Activated CD4-positive, CD25-positive, alpha-beta regulatory T cell (primary cell): ENCODE measurements around the gene ZDHHC5.

ENCODE experiments used
- DNase-seq, 4 experiments: peaks; one replicate each; lab custom pipeline; 2025; lab: John Stamatoyannopoulos, UW

Gene ZDHHC5, protein sequence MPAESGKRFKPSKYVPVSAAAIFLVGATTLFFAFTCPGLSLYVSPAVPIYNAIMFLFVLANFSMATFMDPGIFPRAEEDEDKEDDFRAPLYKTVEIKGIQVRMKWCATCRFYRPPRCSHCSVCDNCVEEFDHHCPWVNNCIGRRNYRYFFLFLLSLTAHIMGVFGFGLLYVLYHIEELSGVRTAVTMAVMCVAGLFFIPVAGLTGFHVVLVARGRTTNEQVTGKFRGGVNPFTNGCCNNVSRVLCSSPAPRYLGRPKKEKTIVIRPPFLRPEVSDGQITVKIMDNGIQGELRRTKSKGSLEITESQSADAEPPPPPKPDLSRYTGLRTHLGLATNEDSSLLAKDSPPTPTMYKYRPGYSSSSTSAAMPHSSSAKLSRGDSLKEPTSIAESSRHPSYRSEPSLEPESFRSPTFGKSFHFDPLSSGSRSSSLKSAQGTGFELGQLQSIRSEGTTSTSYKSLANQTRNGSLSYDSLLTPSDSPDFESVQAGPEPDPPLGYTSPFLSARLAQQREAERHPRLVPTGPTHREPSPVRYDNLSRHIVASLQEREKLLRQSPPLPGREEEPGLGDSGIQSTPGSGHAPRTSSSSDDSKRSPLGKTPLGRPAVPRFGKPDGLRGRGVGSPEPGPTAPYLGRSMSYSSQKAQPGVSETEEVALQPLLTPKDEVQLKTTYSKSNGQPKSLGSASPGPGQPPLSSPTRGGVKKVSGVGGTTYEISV

DNA sequence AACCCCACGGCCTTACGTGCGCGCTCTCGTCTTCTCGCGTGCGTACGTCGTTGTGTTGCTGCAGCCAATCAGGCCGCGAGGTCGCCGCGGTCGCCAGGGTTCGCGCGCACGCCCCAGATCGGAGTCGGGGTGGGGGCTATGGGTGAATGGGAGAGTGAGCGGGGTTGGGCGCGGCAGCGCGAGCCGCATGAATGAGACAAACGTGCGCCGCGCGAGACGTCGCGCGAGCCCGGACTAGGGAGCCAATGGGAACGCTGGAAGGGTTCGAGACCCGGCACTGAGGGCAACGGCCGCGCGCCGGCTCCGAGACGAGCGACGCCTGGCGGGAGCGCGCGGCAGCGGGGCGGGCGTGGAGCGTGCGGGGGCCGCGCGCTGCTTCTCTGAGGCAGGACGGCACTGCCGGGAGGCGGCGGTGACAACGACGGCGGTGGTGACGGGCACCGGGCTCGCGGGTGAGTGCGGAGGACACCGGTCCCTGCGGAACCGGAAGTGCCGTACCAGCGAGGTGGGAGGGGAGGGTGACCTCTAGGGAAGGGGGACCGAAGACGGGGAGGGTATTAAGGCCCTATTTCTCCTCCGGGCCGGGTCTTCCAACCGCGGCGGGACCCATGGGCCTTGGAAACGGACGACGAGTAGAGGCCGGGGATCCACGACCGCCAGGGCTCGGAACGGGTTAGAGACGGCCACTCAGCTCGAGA is at the start of gene ZDHHC5:
ZDHHC5 (plus strand) TSS at position 379 of the 698 bp plus-strand sequence. CDS start 4,977 bp downstream, outside the sequence.
- peak; percentile 97 to 99 (median 98) for DNase-seq

- DNase-seq: no peak
Observed at GRCh38 chr11:57618438-57618837, 49.5 kb upstream of the ZDHHC5 start.

DNA sequence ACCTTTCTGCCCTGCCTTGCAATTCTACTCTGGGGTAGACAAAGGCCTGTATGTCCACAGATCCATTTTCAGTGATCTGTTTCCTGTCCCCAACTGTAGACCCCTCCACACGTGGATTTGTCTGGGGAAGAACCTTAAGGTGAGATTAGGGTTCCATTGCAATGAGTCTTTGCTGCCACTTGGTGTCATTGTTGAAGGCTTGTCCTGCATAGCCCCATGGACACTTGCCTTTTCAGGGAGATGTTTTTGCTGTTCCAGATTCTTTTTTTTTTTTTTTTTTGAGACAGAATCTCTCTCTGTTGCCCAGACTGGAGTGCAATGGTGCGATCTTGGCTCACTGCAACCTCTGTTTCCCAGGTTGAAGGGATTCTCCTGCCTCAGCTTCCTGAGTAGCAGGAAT is 48.6 kb upstream of the ZDHHC5 start:
- no peak for DNase-seq

DNA sequence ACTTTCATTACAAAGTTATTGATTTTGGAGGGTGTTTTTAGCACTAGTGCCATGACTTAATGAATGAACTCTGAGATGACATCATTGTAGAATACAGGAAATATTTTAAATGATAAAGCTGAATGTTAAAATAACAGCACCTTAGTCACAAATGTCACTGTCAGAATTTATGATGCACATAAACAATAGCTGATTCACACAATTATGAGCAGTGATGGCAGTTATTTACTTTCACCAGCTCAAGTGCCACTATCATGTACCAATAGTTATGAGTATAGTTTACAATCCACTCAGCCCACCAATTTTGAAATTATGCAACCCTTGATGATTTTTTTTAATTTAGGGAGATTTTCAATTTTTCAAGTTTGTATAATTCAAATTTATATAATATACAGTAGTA is 47.4 kb upstream of the ZDHHC5 start:
- no peak for DNase-seq

DNA sequence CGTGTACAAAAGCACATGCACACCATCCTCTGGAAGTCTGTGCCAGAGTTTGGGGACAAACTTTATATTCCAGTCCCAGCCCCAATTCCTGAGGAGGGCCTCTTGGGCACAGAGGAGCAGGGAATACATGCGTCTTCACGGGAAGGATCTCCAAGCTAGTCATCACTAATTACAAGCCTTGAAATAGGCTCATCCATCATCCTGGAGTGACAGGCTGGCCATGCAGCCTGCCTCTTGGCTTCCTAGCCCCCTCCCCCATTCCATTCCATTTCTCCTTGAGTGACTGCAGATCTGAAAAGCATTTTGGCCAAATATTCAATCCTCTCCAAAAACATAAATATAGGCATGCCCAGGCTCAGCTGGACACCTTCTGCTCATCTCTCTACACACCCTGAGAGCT is 45.7 kb upstream of the ZDHHC5 start:
- DNase-seq: no peak

DNA sequence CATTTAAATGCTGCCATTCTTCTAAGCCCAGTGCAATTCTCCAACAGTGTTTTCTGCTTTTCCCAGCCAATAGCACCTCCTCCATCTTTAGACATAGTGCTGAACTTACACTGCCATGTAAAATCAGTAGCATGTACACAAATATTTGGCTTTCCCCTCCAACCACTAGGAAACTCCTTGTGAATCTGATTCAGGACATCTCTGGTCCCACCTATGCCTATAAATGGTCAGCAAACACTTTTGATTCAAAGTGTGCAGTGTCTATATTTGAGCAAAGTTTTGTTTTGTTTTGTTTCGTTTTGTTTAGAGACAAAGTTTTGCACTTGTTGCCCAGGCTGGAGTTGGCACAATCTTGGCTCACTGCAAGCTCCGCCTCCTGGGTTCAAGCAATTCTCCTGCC is 43.0 kb upstream of the ZDHHC5 start:
- no peak for DNase-seq

GRCh38 chr11:57626895-57627294 is 41.0 kb upstream of the ZDHHC5 start:
- DNase-seq: no peak

DNA sequence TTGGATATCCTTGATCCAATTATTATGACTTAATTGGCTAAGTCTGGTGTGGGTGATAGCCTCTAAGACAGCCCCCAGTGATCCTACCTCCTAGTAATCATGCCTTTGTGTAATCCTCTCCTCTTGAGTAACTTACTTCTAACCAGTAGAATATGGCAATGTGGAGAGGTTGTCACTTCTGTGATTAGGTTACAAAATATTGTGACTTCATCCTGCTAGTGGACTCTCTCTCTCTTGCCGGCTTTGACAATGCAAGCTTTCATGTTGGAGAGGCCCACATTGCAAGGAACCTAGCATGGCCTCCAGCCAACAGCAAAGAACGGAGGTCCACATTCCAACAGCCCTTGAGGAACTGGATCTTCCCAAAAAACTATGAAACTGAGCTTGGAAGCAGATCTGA is 37.7 kb upstream of the ZDHHC5 start:
- no peak for DNase-seq

GRCh38 chr11:57632116-57632515 is 35.8 kb upstream of the ZDHHC5 start:
- no peak for DNase-seq

- DNase-seq: no peak
Observed at GRCh38 chr11:57633394-57634070, 34.4 kb upstream of the ZDHHC5 start.

DNA sequence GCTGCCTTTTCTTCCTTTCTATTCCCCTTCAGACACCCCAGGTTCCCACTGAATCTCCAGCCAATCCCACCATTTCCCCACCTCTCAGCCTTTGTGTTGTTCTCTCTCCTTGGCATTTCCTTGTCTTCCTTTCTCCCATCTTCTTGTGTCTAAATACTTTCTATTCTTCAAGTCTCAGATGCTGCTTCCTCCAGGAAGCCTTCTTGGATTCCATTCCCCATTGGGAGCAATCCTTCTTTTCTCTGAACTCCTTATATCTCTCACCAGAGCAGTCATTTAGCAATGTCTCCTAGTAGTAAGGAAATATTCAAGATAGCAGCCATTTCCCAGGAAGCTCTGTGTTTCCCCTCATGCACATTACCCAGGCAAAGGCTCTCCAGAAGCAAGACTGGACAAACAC is 33.6 kb upstream of the ZDHHC5 start:
- no peak for DNase-seq

GRCh38 chr11:57635246-57635645 is 32.7 kb upstream of the ZDHHC5 start:
- DNase-seq: no peak

DNA sequence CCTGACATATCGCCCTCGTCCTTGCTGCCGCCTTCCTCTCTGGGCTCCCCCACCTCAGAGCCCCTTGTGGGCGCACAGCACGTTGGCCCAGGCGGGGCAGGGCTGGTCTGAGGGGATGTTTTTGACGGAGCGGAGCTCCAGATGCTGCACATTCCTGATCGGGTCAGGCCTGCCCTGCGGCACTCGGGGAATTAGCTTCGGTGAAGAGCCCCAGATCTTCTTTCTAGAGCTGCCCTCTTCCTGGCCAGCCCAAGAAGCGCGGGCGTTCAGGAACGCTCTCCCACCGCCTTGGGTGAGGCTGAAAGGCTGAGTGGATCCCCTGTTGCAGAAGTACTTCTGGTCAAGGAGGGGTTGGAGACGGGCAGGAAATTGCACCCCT is 30.3 kb upstream of the ZDHHC5 start:
- DNase-seq: no peak

- no peak for DNase-seq
Observed at GRCh38 chr11:57638005-57638781, 29.7 kb upstream of the ZDHHC5 start.

GRCh38 chr11:57638811-57639320 is 29.0 kb upstream of the ZDHHC5 start:
- no peak for DNase-seq

- DNase-seq: no peak
Observed at GRCh38 chr11:57639321-57640067, 28.4 kb upstream of the ZDHHC5 start.

DNA sequence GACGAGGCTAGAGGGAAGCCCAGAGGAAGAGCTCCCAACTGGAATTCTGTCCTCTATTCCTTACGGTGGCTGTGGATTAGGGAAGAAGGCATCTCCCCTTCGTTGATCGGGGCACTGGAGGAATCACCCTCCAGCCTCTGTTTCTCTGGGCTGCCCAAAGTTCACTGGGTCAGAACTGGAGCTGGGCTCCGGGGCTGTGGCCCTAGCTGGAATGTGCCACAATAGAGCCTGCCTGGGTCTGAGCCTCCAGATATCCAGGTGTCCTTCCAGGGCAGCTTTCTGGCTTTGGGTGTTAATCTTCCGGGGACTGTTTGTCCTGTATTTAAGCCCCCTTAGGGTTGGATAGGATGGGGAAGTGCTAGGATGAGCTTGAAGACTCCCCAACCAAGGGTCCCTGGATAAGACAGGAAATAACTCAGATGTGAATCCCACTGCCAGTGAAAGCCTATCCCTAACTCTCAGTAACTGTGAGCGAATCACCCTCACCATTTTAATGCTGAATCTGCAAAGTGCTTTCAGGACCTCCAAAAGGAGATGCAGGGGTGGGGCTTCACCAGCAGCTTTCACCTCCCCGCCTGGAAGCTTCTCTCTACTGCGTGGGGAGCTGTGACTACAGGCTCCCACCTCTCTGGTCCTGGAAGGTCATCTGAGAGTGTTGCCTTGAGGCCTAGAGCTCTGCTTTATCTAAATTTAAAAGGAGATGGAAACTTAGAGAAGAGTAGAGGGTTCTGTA is 27.7 kb upstream of the ZDHHC5 start:
- no peak for DNase-seq

DNA sequence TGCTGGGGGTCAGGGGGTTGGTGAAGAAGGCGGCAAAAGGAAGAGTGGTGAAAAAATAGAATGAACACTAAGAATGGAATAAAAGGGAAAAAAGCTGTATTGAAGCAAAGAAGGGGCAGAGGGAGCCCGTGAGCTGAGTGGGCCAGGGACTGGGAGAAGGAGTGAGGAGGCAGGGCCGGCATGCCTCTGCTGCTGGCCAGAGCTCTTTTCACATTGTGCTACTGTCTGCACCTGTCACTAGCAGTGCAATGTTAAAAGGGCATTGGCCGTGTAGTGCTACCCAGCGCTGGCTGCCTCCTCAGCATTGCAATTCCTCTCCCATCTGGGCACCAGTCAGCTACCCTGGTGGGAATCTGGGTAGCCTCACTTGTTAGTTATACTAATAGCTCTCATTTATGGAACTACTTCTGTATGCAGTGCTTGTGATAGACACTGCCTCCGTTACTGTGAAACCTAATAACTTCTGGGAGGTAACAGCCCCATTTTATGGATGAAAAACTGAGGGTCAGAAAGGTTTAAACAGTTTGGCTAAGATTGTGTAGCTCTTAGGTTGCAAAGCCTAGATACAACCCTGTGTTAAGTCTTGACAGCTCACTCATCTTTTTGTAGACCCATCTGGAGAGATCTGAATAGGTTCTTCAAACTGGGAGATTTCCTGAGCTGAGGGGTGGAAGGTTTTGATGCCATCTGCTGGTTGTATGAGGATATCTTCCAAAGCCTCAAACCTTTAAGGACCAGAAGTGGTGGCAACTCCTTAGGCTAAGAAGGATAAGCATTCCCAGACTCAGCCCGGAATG is 26.7 kb upstream of the ZDHHC5 start:
- DNase-seq: no peak

DNA sequence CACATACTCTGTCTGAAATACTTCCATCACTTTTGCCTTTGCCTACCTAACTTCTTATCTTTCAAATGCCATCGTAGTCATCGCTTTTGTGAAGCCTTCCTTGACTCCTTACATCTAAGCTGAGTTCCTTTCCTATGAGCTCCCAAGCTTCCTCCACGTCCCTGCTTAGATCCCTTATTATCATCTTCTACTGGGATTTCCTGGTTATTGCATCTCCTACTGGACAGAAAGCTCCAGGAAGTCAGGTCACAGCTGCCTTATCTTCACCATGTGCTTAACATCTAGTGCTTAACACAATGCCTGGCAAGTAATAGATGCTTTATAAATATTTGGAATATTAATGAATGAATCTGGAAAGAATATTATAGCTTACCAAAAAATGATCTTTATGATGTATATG is 24.1 kb upstream of the ZDHHC5 start:
- no peak for DNase-seq
